Umbilical cord (tissue), 2 donors: ENCODE data around the gene FBLN1. TPM values are rescaled to one million over a fixed set of nuclear protein-coding genes. Genes with fewer than 3 reads are reported as not detected.
"Not testable (repeated sequence)": the region's sequence is repeated elsewhere in the genome, so short reads cannot be mapped to it uniquely, and the experiment has no call there.

Source experiments
- DNase-seq: peaks from one replicate; pipeline ENCODE4 v3.0.0-alpha.2; 2015; ENCODE audit warnings: low spot score
- total RNA-seq: library from RNA; depleted of rRNA; stranded (reverse); fragments of >200 nt; gene quantifications from one replicate; pipeline ENCODE4 v1.2.3, GENCODE V29; 2014; ENCODE audit warnings: low replicate concordance; ENCODE audit not compliant: insufficient read depth

FBLN1 gene
- total RNA-seq, 1 donor from 2014 or later = 248 TPM

DNA sequence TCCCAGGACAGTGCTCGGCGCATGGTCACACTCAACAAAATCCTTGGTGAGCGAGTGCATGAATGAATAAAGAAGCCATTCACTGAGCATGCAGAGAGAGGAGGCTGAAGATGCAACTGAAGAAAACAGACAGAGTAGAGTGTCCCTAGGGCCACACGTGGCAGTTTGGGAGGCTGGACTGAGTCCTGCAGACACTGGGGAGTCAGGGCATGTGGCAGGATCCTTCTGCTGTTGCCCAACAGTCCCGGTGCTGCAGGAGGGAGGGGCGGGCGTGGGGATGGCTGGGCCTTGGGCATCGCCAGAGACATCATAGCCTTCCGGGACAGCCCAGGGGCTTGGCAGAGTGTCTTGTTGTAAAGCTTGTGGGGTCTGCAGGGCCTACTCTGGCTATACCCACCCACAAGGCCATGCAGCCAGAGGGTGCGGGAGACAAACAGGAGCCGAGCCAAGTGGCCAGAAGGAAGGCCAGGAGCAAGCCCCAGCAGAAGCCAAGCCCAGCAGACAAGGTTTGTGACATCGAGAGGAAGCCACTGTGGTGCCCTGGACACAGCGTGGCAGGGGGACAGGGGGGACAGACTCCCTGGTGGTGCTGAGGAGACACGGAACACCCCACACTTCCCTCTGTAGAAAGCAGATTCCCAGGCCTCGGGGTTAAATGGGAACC is 26.7 kb upstream of the FBLN1 start:
- DNase-seq = no peak

DNA sequence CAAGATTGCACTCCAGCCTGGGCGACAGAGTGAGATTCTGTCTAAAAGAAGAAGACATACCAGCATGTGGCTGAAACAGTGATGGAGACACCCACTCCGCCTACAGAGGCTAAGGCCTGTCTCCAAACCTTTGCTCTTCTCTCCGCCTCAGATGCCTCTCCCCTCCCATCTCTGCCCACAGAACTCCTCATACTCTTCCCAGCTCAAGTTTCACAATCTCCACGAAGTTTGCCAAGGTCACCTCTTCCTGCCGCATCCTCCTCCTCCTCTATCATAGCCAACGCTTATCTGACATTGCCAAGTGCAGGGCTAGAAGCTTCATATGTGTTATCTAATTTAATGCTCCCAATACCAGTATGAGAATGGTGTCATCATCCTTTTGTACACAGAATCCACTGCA is 25.9 kb upstream of the FBLN1 start:
- DNase-seq = no peak

DNA sequence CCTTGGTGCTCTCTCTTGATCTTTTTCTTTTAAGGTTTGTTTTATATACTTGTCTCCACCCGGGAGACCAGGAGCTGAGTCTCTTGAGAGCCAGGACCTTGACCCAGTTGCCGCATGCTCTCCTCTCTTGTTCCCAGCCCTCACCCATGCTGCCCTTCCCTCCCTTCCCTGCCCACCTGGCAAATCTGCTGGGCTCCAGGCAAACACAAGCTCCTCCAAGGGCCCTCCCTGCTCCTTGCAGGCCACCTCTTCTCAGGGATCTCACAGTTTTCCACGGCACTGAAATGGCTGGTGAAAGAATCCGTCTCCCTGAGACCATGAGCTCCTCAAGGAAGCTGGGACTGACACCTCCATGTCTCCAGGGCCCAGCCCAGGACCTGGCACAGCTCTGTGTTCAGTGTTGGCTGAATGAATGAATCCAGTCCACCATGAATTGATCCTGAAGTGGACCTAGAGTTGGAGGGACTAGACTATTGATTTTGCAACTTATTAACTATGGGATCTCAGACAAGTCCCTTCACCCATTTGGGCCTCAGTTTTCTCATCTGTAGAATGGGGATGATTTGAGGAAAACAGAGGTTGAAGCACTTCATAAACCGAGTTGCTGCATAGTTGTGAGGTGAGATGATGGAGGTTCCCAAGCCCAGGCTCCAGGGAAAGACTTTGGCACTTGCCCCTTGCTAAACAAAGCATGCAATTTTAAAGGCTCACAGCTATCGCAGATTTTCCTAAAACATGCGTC is 25.1 kb upstream of the FBLN1 start:
- DNase-seq = no peak

DNA sequence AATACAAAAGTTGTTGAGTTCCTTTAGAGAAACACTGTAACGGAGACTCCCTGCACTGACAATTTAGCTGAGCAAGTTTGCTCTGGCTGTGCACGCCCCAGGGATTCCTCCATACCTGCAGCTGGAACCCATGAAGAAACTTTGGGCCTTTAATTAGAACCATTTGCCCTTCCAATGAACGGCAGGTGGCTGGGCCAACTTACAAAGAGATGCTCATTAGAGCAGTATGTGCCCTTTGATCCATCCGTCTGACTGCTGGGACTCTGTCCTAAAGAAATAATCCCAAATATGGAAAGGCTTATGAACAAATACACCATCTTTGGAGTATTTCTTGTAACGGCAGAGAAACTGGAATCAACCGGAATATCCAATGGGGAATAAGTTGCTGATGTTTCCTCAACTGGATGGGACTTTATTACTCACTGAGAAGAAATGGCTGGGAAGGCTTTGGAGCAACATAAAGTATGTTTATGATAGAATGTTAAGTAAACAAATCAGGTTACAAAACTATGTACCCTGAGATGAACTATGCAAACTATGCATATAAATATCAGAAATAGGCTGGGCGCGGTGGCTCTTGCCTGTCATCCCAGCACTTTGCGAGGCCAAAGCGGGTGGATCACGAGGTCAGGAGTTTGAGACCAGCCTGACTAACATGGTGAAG is 24.4 kb upstream of the FBLN1 start:
- DNase-seq = peak; percentile 47

DNA sequence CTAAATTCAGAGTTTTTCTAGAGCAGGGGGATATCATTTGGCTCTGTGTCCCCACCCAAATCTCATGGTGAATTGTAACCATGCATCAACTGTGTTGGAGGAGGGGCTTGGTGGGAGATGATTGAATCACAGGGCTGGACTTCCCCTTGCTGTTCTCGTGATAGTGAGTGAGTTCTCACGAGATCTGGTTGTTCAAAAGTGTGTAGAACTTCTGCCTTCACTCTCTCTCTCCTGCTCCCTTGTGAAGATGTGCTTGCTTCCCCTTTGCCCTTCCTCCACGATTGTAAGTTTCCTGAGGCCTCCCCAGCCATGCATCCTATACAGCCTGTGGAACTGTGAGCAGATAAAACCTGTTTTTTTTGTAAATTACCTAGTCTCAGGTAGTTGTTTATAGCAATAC is 22.0 kb upstream of the FBLN1 start:
- no peak for DNase-seq

DNA sequence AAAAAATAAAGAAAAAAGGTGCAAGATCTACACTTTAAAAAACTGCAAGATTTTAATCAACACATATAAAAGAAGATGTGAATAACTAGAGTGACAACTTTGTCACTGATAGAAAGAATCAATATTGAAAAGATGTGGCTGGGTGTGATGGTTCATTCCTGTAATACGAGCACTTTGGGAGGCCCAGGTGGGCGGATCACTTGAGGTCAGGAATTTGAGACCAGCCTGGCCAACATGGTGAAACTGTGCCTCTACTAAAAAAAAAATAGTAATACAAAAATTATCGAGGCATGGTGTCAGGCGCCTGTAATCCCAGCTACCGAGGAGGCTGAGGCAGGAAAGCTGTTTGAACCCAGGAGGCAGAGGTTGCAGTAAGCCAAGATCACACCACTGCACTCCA is 21.0 kb upstream of the FBLN1 start:
- DNase-seq = no peak

DNA sequence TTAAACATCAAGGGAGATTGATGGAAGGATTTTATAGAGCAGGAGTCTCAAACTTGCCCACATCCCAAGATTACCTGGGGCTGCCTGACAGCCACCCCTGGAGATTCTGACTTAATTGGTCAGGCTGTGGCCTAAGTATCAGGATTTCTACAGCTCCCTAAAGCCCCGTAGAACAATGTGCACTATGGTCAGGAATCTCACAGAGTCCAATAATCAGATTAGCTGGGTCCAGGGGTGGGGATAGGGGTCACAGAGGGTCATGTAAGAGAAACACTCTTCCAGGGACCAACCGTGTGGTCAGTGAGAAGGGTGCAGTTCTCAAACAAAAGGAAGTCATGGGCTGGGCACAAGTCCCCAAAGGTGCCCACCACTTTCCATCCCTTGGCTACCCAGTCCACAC is 20.5 kb upstream of the FBLN1 start:
- DNase-seq = no peak

GRCh38 chr22:45483319-45483718 is 19.4 kb upstream of the FBLN1 start:
- DNase-seq = no peak

DNA sequence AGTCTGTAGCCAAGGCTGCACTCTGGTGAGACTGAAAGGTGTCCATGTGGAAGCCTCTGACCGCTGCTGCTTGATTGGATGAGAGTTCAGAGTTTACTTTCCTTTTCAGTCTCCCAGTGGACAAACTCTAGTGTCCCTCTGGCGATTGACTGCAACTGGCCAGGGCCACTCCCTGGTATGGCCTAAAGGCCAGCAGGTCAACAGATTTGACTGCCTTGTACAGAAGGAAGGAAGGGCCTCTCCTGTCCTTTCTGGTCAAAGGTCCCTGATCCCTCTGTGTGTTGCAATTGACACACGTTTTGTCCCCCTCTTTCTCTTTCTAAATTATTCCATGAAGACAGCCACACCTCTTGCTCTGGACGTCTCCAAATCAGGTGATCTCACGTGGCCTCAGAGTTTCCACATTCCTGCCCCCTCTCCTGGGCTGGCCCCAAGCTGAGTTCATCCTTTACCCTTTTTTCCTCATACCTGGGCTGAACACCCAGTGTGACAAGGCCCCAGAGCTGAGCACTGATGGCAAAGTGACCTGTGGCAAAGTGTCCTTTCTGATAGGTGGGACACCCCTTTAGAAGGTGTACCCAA is 18.7 kb upstream of the FBLN1 start:
- no peak for DNase-seq

- no peak for DNase-seq
Measured at GRCh38 chr22:45484742-45485141, 17.9 kb upstream of the FBLN1 start.

DNA sequence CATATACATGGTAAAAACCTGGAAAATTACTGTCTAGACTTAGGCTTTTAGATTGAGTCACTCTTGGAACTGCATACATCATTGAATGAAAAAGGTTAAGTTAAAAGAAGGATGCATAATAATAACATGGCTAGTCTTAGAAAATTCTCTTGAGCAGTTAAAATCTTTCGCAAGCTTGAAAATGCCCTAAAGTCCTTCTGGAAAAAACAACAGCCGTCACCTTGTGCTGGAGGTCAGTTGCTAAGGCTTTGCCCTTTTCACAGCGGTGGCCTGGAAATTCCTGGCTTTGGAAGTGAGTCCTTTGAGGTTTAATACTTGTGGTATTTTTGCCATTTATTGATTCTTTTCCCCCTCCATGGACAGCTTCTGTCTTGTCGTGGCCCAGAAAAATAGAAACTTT is 17.4 kb upstream of the FBLN1 start:
- peak; percentile 75 for DNase-seq

GRCh38 chr22:45488764-45489370 is 13.8 kb upstream of the FBLN1 start:
- no peak for DNase-seq

GRCh38 chr22:45490836-45491235 is 11.8 kb upstream of the FBLN1 start:
- no peak for DNase-seq

GRCh38 chr22:45491841-45492240 is 10.8 kb upstream of the FBLN1 start:
- no peak for DNase-seq

- peak; percentile 70 for DNase-seq
Measured at GRCh38 chr22:45493286-45493771, 9.4 kb upstream of the FBLN1 start.

DNA sequence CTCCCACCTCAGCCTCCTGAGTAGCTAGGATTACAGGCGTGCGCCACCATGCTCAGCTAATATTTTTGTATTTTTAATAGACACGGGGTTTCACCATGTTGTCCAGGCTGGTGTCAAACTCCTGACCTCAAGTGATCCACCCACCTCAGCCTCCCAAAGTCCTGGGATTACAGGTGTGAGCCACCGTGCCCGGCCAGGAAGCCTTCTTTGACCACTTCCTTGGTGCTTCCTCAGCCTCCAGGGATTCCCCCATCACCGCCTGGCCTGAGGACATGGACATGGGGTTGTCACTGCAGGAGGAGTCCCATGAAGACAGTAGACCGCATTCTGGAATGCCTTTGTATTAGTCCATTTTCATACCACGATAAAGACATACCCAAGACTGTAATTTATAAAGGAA is 8.4 kb upstream of the FBLN1 start:
- DNase-seq = not testable (repeated sequence)

DNA sequence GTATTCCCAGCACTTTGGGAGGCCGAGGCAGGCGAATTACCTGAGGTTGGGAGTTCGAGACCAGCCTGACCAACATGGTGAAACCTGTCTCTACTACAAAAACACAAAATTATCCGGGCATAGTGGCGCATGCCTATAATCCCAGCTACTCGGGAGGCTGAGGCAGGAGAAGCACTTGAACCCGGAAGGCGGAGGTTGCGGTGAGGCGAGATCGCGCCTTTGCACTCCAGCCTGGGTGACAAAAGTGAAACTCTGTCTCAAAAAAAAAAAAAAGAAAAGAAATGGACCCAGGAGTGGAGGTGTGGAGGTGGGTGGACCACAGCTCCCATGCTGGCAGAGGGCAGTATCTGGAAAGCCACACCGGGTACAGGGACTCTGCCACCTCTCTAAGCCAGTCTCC is 7.1 kb upstream of the FBLN1 start:
- not testable (repeated sequence) for DNase-seq

- no peak for DNase-seq
Measured at GRCh38 chr22:45496451-45496941, 6.2 kb upstream of the FBLN1 start.

DNA sequence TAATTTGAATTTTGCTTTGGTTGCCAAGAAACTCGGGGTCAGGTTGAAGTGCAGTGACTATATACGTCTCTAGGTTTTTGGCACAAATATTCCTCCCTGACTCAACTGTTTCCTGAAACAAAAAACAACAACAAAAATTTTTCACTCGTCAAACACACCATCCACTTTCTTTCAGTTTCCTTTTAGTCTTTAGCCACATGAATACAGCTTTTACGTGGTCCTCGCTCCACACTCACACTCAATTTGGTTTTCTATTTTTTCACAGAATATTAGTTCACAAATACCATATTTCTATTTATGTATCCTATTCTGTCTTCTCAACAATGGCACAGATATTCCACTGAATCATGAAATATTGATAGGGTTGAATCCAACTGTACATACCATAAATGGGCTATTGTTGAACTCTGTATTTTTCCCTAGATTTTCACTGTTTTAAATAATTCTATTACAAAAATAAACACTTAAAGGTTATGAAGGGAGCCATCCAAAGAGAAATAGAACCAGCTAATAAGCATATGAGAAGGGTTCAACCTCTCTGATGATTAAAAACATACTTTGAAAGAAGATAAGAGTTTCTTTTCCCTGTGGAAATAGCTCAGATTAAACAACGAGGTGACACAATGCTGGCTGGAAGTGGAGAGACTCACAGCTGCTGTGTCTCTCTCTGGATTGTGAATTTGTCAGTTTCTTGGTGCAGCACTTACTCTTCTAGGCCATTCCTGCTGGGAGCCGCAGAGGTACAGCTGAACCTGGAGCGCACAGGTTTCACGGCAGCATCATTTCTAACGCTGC is 5.1 kb upstream of the FBLN1 start:
- DNase-seq = no peak

GRCh38 chr22:45499746-45500145 is 2.9 kb upstream of the FBLN1 start:
- no peak for DNase-seq
